PC-3 (cell line): ENCODE measurements around the gene GSTT2. TPM values are rescaled to one million over a fixed set of nuclear protein-coding genes. Genes with fewer than 3 reads are reported as not detected.
"Not testable (repeated sequence)": the region's sequence is repeated elsewhere in the genome, so short reads cannot be mapped to it uniquely, and the experiment has no call there.

Source experiments
- ATAC-seq: fragments of 200-7000 bp; cut with Tn5 transposase; 2 replicates; pipeline ENCODE4 v1.9.1; 2020; ENCODE audit warnings: mild to moderate bottlenecking, moderate library complexity
- BruUV-seq: library from RNA; stranded (reverse); fragments of 400-500 nt; replicated peaks from 2 replicates; lab custom pipeline; 2021; lab: Mats Ljungman, UMichigan
- CTCF ChIA-PET: fragments of 300-600 bp; sonication (Branson Sonifier 250); formaldehyde crosslinking; loops from one replicate; lab custom pipeline; 2022; ENCODE audit warnings: antibody characterized with exemption; lab: Charles Lee
- POLR2A ChIA-PET: fragments of 300-600 bp; sonication (Branson Sonifier 250); formaldehyde crosslinking; loops from one replicate; lab custom pipeline; 2022; ENCODE audit warnings: antibody characterized with exemption; ENCODE audit not compliant: unreplicated experiment; lab: Charles Lee
- DNase-seq: peaks from one replicate; pipeline ENCODE4 v3.0.0-alpha.2; 2015
- H2AFZ ChIP-seq: fragments of 300-600 bp; sonication (generic); 2 replicates; pipeline ENCODE4 v1.6.0; 2016; ENCODE audit warnings: antibody characterized with exemption, low read length
- H3F3A ChIP-seq: fragments of 300-600 bp; sonication (generic); one replicate; pipeline ENCODE4 v1.6.0; 2017; ENCODE audit warnings: antibody characterized with exemption, low read length, control low read depth, mild to moderate bottlenecking; ENCODE audit not compliant: unreplicated experiment
- H3K27ac ChIP-seq: fragments of 300-600 bp; sonication (generic); 2 replicates; pipeline ENCODE4 v1.5.1; 2016; ENCODE audit warnings: mild to moderate bottlenecking, low read length
- H3K27me3 ChIP-seq: fragments of 300-600 bp; sonication (generic); 2 replicates; pipeline ENCODE4 v1.6.1; 2016; ENCODE audit warnings: low read length, mixed read lengths
- H3K36me3 ChIP-seq: fragments of 300-600 bp; sonication (generic); 2 replicates; pipeline ENCODE4 v1.6.1; 2016; ENCODE audit warnings: low read depth, mixed run types, low read length, mixed read lengths
- H3K4me1 ChIP-seq: fragments of 300-600 bp; sonication (generic); 2 replicates; pipeline ENCODE4 v1.5.1; 2016; ENCODE audit warnings: low read length; ENCODE audit not compliant: insufficient read depth
- H3K4me2 ChIP-seq: fragments of 300-600 bp; sonication (generic); 2 replicates; pipeline ENCODE4 v1.6.0; 2016; ENCODE audit warnings: low read length
- H3K4me3 ChIP-seq: fragments of 300-600 bp; sonication (generic); 2 replicates; pipeline ENCODE4 v1.5.1; 2016; ENCODE audit warnings: mild to moderate bottlenecking, low read length, mixed read lengths
- H3K79me2 ChIP-seq: fragments of 300-600 bp; sonication (generic); 2 replicates; pipeline ENCODE4 v1.6.1; 2017; ENCODE audit warnings: low read length, mixed read lengths
- H3K9ac ChIP-seq: fragments of 300-600 bp; sonication (generic); 2 replicates; pipeline ENCODE4 v1.6.0; 2016; ENCODE audit warnings: mild to moderate bottlenecking, low read length
- H3K9me2 ChIP-seq: fragments of 300-600 bp; sonication (generic); replicated peaks from 2 replicates; pipeline ENCODE4 v1.6.1; 2016; ENCODE audit warnings: mixed run types, low read length, mixed read lengths
- H3K9me3 ChIP-seq: fragments of 300-600 bp; sonication (generic); 2 replicates; pipeline ENCODE4 v1.6.1; 2016; ENCODE audit warnings: low read length, mixed read lengths
- H4K20me1 ChIP-seq: fragments of 300-600 bp; sonication (generic); 2 replicates; pipeline ENCODE4 v1.6.1; 2016; ENCODE audit warnings: low read length, mixed read lengths
- CTCF ChIP-seq: fragments of 300-600 bp; sonication (generic); conservative IDR thresholded peaks from 2 replicates; pipeline ENCODE4 v1.5.1; 2017; ENCODE audit warnings: antibody characterized with exemption, low read depth, mild to moderate bottlenecking, low read length
- EZH2 ChIP-seq: fragments of 300-600 bp; sonication (generic); IDR thresholded peaks from one replicate; pipeline ENCODE4 v1.6.1; 2017; ENCODE audit warnings: antibody characterized with exemption, mild to moderate bottlenecking, low read length; ENCODE audit not compliant: unreplicated experiment
- EZH2phosphoT487 ChIP-seq: fragments of 300-600 bp; sonication (generic); IDR thresholded peaks from 2 replicates; pipeline ENCODE4 v1.6.1; 2018; ENCODE audit warnings: mild to moderate bottlenecking, antibody characterized with exemption, low read length, borderline replicate concordance
- intact Hi-C: fragments of 100-400 bp; cut with micrococcal nuclease; formaldehyde crosslinking; loops from 2 replicates; pipeline ENCODE4 v1.9.0; 2023
- total RNA-seq: library from RNA; depleted of rRNA; stranded (reverse); fragments of >200 nt; gene quantifications from 2 replicates; pipeline ENCODE4 v1.2.3, GENCODE V29; 2014

Gene GSTT2
- total RNA-seq, 1 experiment from 2014 or later, result not detected

- no peaks in the 10 kb centered on the region for H3K9me3 ChIP-seq
- no peak for TF ChIP-seq CTCF
- no peak for TF ChIP-seq EZH2
- TF ChIP-seq EZH2phosphoT487, result no peak
- BruUV-seq, result no TSS peak
- ChIA-PET POLR2A (no interaction called here), CTCF (no interaction called here)
- no peaks in the 10 kb centered on the region for H3K36me3 ChIP-seq
- no peaks in the 10 kb centered on the region for H3F3A ChIP-seq
- DNase-seq, result no peak
- H3K27ac ChIP-seq, result no peak overlapping the region
- H3K27me3 ChIP-seq, result no peaks in the 10 kb centered on the region
- no peak overlapping the region for H3K4me2 ChIP-seq
- no peak for ATAC-seq
- H3K9ac ChIP-seq, result no peak overlapping the region
- H3K79me2 ChIP-seq, result no peaks in the 10 kb centered on the region
- no peak overlapping the region for H3K4me3 ChIP-seq
- intact Hi-C loops, result no loop called here
- H4K20me1 ChIP-seq, result no peaks in the 10 kb centered on the region
- H2AFZ ChIP-seq, result no peak overlapping the region
- no peaks in the 10 kb centered on the region for H3K4me1 ChIP-seq
- H3K9me2 ChIP-seq, result no peaks in the 10 kb centered on the region
These were observed 17.2 kb downstream of the GSTT2 start for GRCh38 chr22:23997092-23997491.

DNA sequence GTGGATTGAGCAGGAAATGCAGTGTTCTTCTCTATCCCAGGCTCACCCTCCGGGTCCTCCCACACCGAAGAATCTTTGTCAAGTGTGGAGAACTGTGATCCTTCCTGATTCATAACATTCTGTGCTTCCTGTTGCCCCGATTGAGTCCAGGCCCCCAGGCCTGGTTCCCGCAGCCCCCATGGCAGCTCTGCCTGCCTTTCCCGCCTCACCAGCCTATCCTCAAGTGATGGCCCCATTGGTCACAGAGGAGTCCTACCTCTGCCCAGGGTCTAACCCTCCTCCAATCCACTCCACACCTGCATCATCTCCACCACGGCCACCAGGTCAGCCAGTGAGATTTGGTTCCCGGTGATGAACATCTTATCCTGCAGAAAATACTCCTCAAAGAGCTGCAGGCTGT is 19.8 kb downstream of the GSTT2 start:
- H3K36me3 ChIP-seq, H3K4me3 ChIP-seq, ATAC-seq, intact Hi-C loops, H3K9ac ChIP-seq, BruUV-seq, H3K4me2 ChIP-seq, H4K20me1 ChIP-seq, CTCF ChIA-PET, H2AFZ ChIP-seq, H3K27ac ChIP-seq, H3K9me2 ChIP-seq, H3F3A ChIP-seq, H3K79me2 ChIP-seq, H3K4me1 ChIP-seq, DNase-seq, POLR2A ChIA-PET, H3K27me3 ChIP-seq, H3K9me3 ChIP-seq: not testable (repeated sequence)

- DNase-seq (no peak), ATAC-seq (no peak)
- H3K36me3 ChIP-seq, result no peaks in the 10 kb centered on the region
- H3K9ac ChIP-seq, result no peak overlapping the region
- H3K4me1 ChIP-seq, result no peaks in the 10 kb centered on the region
- H3K27ac ChIP-seq, result no peak overlapping the region
- no peaks in the 10 kb centered on the region for H3K27me3 ChIP-seq
- no peak overlapping the region for H3K4me2 ChIP-seq
- BruUV-seq, result no TSS peak
- ChIA-PET POLR2A (no interaction called here), CTCF (no interaction called here)
- no peak overlapping the region for H3K4me3 ChIP-seq
- H2AFZ ChIP-seq, result no peak overlapping the region
- H3K79me2 ChIP-seq, result no peaks in the 10 kb centered on the region
- no peaks in the 10 kb centered on the region for H3K9me2 ChIP-seq
- H3K9me3 ChIP-seq, result no peaks in the 10 kb centered on the region
- no peaks in the 10 kb centered on the region for H4K20me1 ChIP-seq
- TF ChIP-seq EZH2 (no peak), CTCF (no peak), EZH2phosphoT487 (no peak)
- intact Hi-C loops, result no loop called here
- no peaks in the 10 kb centered on the region for H3F3A ChIP-seq
These were observed 21.4 kb downstream of the GSTT2 start for GRCh38 chr22:24001314-24001713.
